ENCODE measurements around the gene ZNF648.
"Not testable (repeated sequence)": the region's sequence is repeated elsewhere in the genome, so short reads cannot be mapped to it uniquely, and the experiment has no call there.

The ZNF648 gene

DNA sequence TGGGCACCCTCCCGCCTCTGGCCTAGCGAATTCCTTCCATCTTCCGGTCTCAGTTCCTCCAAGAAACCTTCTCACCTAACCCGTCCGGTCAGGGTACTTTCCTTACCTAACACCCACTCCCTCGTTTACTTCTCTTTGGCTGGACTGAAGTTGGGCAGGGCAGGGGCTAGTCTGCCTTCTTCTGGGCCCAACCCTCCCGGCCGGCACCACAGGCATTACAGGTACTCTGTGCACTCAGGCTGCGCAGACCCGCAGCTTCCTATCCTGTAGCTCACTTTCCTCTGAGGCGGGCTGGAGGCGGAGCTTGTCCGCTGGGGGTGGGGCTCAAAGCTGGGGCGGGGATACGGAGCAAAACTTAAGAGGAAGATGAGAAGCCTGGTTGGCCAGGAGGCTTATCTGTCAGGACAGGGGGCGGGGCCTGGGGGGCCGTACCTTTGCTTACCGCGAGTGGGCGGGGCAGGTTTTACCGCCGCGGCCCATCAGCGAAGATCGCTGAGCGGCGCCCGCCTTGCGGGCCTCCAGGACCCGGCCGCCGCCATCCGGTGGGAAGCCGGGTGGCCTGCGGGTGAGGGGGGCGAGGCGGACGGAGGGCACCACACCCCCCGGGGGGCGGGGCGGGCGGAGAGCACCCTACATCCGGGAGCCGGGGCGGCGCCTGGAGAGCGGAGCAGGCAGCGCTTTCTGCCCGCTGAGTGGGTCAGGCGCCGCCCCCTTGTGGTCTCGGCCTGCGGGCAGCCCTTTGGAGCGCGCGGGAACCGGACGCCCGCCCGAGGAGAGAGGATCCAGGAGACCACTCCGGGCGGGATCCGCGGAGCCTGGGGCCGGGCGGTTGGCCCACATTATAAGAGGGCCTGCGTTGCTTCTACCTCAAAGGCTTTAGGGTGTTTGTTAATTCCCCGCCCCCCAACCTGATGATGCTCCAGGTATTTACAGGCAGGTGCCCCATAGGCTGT, 31.9 kb downstream of the ZNF648 start:
- DNase-seq (ENCODE audit: low read depth in 2 of 2): peak; percentile 97

GRCh38 chr1:182029002-182029378, 32.5 kb downstream of the ZNF648 start:
- no peak for DNase-seq (ENCODE audit: low read depth in 2 of 2)

- no peak for DNase-seq (ENCODE audit: low read depth in 2 of 2)
Measured at GRCh38 chr1:182015360-182015759, 46.2 kb downstream of the ZNF648 start.

DNA sequence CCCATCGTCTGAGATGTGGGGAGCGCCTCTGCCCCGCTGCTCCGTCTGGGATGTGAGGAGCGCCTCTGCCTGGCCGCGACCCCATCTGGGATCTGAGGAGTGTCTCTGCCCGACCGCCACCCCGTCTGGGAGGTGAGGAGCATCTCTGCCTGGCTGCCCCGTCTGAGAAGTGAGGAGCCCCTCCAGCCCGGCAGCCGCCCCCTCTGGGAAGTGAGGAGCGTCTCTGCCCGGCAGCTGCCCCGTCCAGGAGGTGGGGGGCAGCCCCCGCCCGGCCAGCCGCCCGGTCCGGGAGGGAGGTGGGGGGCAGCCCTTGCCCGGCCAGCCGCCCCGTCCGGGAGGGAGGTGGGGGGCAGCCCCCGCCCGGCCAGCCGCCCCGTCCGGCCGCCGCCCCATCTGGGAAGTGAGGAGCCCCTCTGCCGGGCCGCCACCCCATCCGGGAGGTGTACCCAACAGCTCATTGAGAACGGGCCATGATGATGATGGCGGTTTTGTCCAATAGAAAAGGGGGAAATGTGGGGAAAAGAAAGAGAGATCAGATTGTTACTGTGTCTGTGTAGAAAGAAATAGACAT, 50.6 kb downstream of the ZNF648 start:
- not testable (repeated sequence) for DNase-seq (ENCODE audit: low read depth in 2 of 2)

DNA sequence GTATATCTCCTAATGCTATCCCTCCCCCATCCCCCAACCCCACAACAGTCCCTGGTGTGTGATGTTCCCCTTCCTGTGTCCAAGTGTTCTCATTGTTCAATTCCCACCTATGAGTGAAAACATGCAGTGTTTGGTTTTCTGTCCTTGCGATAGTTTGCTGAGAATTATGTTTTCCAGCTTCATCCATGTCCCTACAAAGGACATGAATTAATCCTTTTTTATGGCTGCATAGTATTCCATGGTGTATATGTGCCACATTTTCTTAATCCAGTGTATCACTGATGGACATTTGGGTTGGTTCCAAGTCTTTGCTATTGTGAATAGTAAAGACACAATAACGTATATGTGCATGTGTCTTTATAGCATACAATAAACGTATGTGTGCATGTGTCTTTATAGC, 56.1 kb downstream of the ZNF648 start:
- not testable (repeated sequence) for DNase-seq (ENCODE audit: low read depth in 2 of 2)

DNA sequence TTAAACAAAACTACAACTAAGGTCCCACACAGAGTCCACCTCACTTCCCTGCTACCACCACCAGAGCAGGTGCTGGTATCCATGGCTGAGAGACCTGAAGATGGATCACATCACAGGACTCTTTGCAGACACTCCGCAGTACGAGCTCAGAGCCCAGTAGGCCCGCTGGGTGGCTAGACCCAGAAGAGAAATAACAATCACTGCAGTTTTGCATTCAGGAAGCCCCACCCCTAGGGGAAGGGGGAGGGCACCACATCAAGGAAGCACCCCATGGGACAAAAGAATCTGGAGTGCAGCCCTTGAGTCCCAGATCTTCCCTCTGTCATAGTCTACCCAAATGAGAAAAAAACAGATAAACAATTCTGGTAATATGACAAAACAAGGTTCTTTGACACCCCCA, 56.9 kb downstream of the ZNF648 start:
- DNase-seq (ENCODE audit: low read depth in 2 of 2): no peak

Measured in stimulated activated CD4-positive, alpha-beta T cell treated with anti-CD3 and anti-CD28 coated beads, Interleukin-4, amount 100 ng/mL, for 48 hours (primary cell).